Endothelial cell of umbilical vein (primary cell): ENCODE measurements around the gene CLEC5A. TPM values are rescaled to one million over a fixed set of nuclear protein-coding genes. Genes with fewer than 3 reads are reported as not detected.

Source experiments
- BruUV-seq: library from RNA; stranded (reverse); fragments of 400-500 nt; replicated peaks from 2 replicates; lab custom pipeline; 2021; lab: Mats Ljungman, UMichigan
- CTCF ChIA-PET: fragments of 300-600, 350-600 bp; sonication (Branson Sonifier 250); formaldehyde crosslinking; loops from one replicate; lab custom pipeline; 2021; ENCODE audit warnings: antibody characterized with exemption, inconsistent platforms; lab: Charles Lee
- POLR2A ChIA-PET: fragments of 300-600, 350-600 bp; sonication (Branson Sonifier 250); formaldehyde crosslinking; loops from one replicate; lab custom pipeline; 2021; ENCODE audit warnings: antibody characterized with exemption, inconsistent platforms; lab: Charles Lee
- DNase-seq: peaks from one replicate; pipeline ENCODE4 v3.0.0-alpha.2; 2011; ENCODE audit warnings: low read depth, low spot score
- FAIRE-seq: peaks from 2 replicates; lab custom pipeline; 2011; peaks lifted over from hg19 to GRCh38; lab: Jason Lieb, UNC
- H2AFZ ChIP-seq: 2 replicates; pipeline ENCODE4 v1.6.0; 2012; ENCODE audit warnings: low read depth, low read length, control low read depth, inconsistent platforms
- H3K27ac ChIP-seq: 2 replicates; pipeline ENCODE4 v1.5.1; 2011; ENCODE audit warnings: low read depth, mild to moderate bottlenecking, control low read depth, low read length, moderate library complexity; ENCODE audit not compliant: insufficient read depth
- H3K27me3 ChIP-seq, 2 experiments: 2 replicates each; pipeline versions ENCODE4 v1.6.0 to v1.6.1; 2011; ENCODE audit warnings: low read length in 2 of 2, mixed read lengths in 1 of 2; ENCODE audit not compliant: control insufficient read depth in 2 of 2, insufficient read depth in 2 of 2
- H3K36me3 ChIP-seq, 2 experiments: 2 replicates in 1 of 2; 3 replicates in 1 of 2; pipeline ENCODE4 v1.5.1; 2011; ENCODE audit warnings: low read length in 2 of 2, mild to moderate bottlenecking in 1 of 2, moderate library complexity in 1 of 2; ENCODE audit not compliant: control insufficient read depth in 2 of 2, insufficient read depth in 2 of 2; ENCODE audit errors: extremely low read depth in 1 of 2
- H3K4me1 ChIP-seq: 3 replicates; pipeline ENCODE4 v1.5.1; 2011; ENCODE audit warnings: mild to moderate bottlenecking, low read length; ENCODE audit not compliant: control insufficient read depth, insufficient read depth; ENCODE audit errors: extremely low read depth
- H3K4me2 ChIP-seq: 2 replicates; pipeline ENCODE4 v1.6.1; 2011; ENCODE audit warnings: low read length, control low read depth, mixed read lengths; ENCODE audit not compliant: insufficient read depth
- H3K4me3 ChIP-seq, 3 experiments: fragments of 200-600 bp in 1 of 3; sonication (generic), shearing (Covaris generic) in 1 of 3; replicated peaks in 1 of 3; 2 replicates each; pipeline ENCODE4 v1.5.1; 2011 to 2016; ENCODE audit warnings: control low read depth in 3 of 3, low read length in 3 of 3, mild to moderate bottlenecking in 2 of 3, inconsistent platforms in 1 of 3, low read depth in 1 of 3, moderate library complexity in 1 of 3; ENCODE audit not compliant: insufficient read depth in 1 of 3
- H3K79me2 ChIP-seq: 2 replicates; pipeline ENCODE4 v1.6.0; 2012; ENCODE audit warnings: low read length, inconsistent platforms; ENCODE audit not compliant: control insufficient read depth, insufficient read depth
- H3K9ac ChIP-seq: replicated peaks from 2 replicates; pipeline ENCODE3; 2011; ENCODE audit warnings: low read length, control low read depth; ENCODE audit not compliant: insufficient read depth; ENCODE audit errors: extremely low read depth
- H3K9me1 ChIP-seq: replicated peaks from 3 replicates; pipeline ENCODE4 v1.6.0; 2011; ENCODE audit warnings: mild to moderate bottlenecking, low read length; ENCODE audit not compliant: control insufficient read depth, insufficient read depth; ENCODE audit errors: extremely low read depth
- H3K9me3 ChIP-seq: replicated peaks from 2 replicates; pipeline ENCODE4 v1.5.1; 2012; ENCODE audit warnings: low read length, inconsistent platforms; ENCODE audit not compliant: control insufficient read depth, insufficient read depth
- H4K20me1 ChIP-seq: replicated peaks from 2 replicates; pipeline ENCODE3; 2011; ENCODE audit warnings: mild to moderate bottlenecking, low read length; ENCODE audit not compliant: control insufficient read depth, insufficient read depth; ENCODE audit errors: extremely low read depth
- CTCF ChIP-seq, 2 donors: IDR thresholded peaks; 1 replicate in 1 of 2; 2 replicates in 1 of 2; pipeline ENCODE4 v1.5.1; 2011; ENCODE audit warnings: low read length in 2 of 2, mild to moderate bottlenecking in 2 of 2, moderate library complexity in 2 of 2, control low read depth in 1 of 2, inconsistent platforms in 1 of 2, low read depth in 1 of 2; ENCODE audit not compliant: insufficient read depth in 1 of 2; ENCODE audit errors: extremely low read depth in 1 of 2
- EZH2 ChIP-seq: IDR thresholded peaks from 2 replicates; pipeline ENCODE4 v1.6.1; 2012; ENCODE audit warnings: borderline replicate concordance, low read depth, mild to moderate bottlenecking, moderate library complexity, low read length, inconsistent platforms; ENCODE audit not compliant: severe bottlenecking
- FOS ChIP-seq: IDR thresholded peaks from 2 replicates; pipeline ENCODE4 v1.6.1; 2011; ENCODE audit warnings: mild to moderate bottlenecking, low read length, moderate library complexity, borderline replicate concordance; ENCODE audit not compliant: insufficient read depth
- GATA2 ChIP-seq: IDR thresholded peaks from 2 replicates; pipeline ENCODE4 v1.7.0; 2011; ENCODE audit warnings: low read depth, mild to moderate bottlenecking, moderate library complexity, mixed read lengths, low read length; ENCODE audit not compliant: insufficient read length, insufficient read depth
- JUN ChIP-seq: IDR thresholded peaks from 2 replicates; pipeline ENCODE4 v1.6.1; 2011; ENCODE audit warnings: borderline replicate concordance, low read depth; ENCODE audit not compliant: insufficient read length, insufficient read depth
- MAX ChIP-seq: IDR thresholded peaks from 2 replicates; pipeline ENCODE4 v1.6.1; 2011; ENCODE audit not compliant: insufficient read depth, insufficient read length
- MYC ChIP-seq: IDR thresholded peaks from one replicate; pipeline ENCODE4 v1.6.1; 2011; ENCODE audit warnings: mild to moderate bottlenecking, low read depth, low read length
- POLR2A ChIP-seq: IDR thresholded peaks from 2 replicates; pipeline ENCODE4 v1.6.1; 2012; ENCODE audit warnings: low read depth, mild to moderate bottlenecking, control low read depth, low read length
- POLR2AphosphoS5 ChIP-seq: IDR thresholded peaks from 2 replicates; pipeline ENCODE4 v1.6.1; 2012; ENCODE audit warnings: low read depth, mild to moderate bottlenecking, control low read depth, low read length, moderate library complexity; ENCODE audit not compliant: insufficient read depth
- dilution Hi-C: fragments of 300-500 bp; cut with MboI; formaldehyde crosslinking; loops from one replicate; pipeline ENCODE4 v1.15.0; 2019; ENCODE audit warnings: low sequenced_read_pairs; ENCODE audit not compliant: extremely low pct_ligation_motif_present
- intact Hi-C: fragments of 100-400 bp; cut with micrococcal nuclease; formaldehyde crosslinking; loops from one replicate; pipeline ENCODE4 v1.10.0; 2022
- polyA plus RNA-seq, 4 experiments: library from polyadenylated mRNA; depleted of rRNA in 3 of 4; stranded (reverse) in 3 of 4; unstranded in 1 of 4; fragments of >200 nt; gene quantifications; 2 replicates each; pipeline versions ENCODE4 v1.2.1 to v1.2.3, GENCODE V29; 2011 to 2012; ENCODE audit warnings: missing spikeins in 1 of 4
- total RNA-seq: library from RNA; stranded (reverse); gene quantifications from 2 replicates; pipeline ENCODE4 v1.2.3, GENCODE V29; 2021

Gene CLEC5A
- total and polyA plus RNA-seq, 2 donors (not counting 3 experiments of a cell fraction or from before 2014, with no cell fraction given) = not detected

- no peaks in the 10 kb centered on the region for H4K20me1 ChIP-seq
- no peak for DNase-seq
- no peaks in the 10 kb centered on the region for H3K9me1 ChIP-seq
- H3K9ac ChIP-seq = no peak overlapping the region
- H3K4me2 ChIP-seq = no peak overlapping the region
- no peak overlapping the region for H3K27ac ChIP-seq
- H3K4me1 ChIP-seq = no peaks in the 10 kb centered on the region
- no peaks in the 10 kb centered on the region for H3K79me2 ChIP-seq
- CTCF ChIA-PET = no interaction called here
- TF ChIP-seq CTCF (IDR thresholded peaks at IDR 0.05; ENCODE audit: extremely low read depth in 1 of 2, insufficient read depth in 1 of 2, low read depth in 1 of 2, low read length in 2 of 2) = no peak
- no peak for TF ChIP-seq FOS
- TF ChIP-seq POLR2AphosphoS5 = no peak
- no peak for TF ChIP-seq GATA2
- no peak for TF ChIP-seq JUN
- no peak for TF ChIP-seq POLR2A
- no peak for TF ChIP-seq MAX
- no peak for TF ChIP-seq MYC
- TF ChIP-seq EZH2 = no peak
- no peaks in the 10 kb centered on the region for H3K27me3 ChIP-seq
- BruUV-seq = no TSS peak
- FAIRE-seq = no peak
- no peak overlapping the region for H2AFZ ChIP-seq
- no peak overlapping the region for H3K4me3 ChIP-seq
- intact Hi-C loops (loop anchor here (5.0 kb wide), 1 partner anchor 327 kb away; no protein-coding TSS in a partner anchor), dilution Hi-C loops (no loop called here)
- no peaks in the 10 kb centered on the region for H3K36me3 ChIP-seq
- no peaks in the 10 kb centered on the region for H3K9me3 ChIP-seq
- POLR2A ChIA-PET = no interaction called here
Observed at GRCh38 chr7:141979568-141979967, 32.8 kb upstream of the CLEC5A start.
